ENCODE measurements around the gene DNAJC6.
"Not testable (repeated sequence)": the region's sequence is repeated elsewhere in the genome, so short reads cannot be mapped to it uniquely, and the experiment has no call there.

Gene DNAJC6

DNA sequence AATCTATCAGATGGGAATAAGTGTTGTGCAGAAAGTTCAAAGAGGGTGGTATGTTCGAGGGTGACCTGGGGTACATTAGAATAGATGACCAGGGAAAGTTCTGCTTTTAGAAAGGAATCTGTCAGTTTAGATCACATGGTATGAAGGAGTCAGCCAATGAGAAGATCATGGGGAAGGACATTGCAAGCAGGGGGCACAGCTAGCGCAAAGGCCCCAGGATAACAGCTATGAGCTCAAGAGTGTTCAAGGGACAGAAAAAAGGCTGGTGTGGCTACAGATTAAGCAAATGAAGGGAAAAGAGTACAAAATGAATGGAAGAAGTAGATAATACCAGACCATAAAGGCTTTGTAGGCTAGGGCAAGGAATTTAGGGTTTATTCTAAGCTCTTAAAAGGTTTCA is 119.7 kb downstream of the DNAJC6 start:
- DNase-seq (ENCODE audit: low read depth in 2 of 2): no peak

DNA sequence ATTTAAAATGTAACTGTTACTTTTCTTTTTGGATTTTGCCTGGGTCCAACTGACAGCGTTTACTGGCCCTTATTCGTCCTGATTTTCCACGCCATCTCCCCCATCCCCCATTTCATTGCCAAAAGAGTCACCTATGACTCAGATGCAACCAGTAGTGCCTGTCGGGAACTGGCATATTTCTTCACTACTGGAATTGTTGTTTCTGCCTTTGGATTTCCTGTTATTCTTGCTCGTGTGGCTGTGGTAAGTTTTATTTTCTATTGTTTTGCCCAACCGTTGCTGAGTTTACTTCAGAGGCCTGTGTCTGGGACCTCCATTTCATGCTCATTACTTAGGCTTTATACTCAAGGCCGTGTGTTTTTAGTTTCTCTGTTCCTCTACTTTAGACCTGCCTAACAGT is 120.5 kb downstream of the DNAJC6 start:
- no peak for DNase-seq (ENCODE audit: low read depth in 2 of 2)

- no peak for DNase-seq (ENCODE audit: low read depth in 2 of 2)
These were observed 121.9 kb downstream of the DNAJC6 start for GRCh38 chr1:65431111-65431705.

GRCh38 chr1:65432918-65433317 is 123.6 kb downstream of the DNAJC6 start:
- DNase-seq (ENCODE audit: low read depth in 2 of 2): no peak

DNA sequence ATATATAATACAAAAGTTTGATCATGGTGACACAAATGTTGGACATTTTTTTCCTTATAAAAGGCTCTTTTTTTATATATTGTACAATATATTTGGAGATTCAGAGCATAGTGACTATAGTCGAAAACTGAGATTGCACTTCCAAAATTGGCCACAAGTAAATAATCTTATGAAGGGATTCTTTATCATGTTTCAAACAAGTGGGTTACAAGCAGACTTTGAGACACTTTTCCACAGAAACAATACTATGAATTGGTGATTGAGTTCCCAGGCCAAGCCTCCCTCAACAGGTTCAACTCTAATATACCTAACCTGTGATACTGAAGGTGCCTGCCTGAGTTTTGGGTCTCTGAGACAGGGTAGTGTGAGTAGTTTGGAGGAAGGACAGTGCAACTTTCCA is 124.9 kb downstream of the DNAJC6 start:
- DNase-seq (ENCODE audit: low read depth in 2 of 2): no peak

- no peak for DNase-seq (ENCODE audit: low read depth in 2 of 2)
These were observed 125.4 kb downstream of the DNAJC6 start for GRCh38 chr1:65434760-65435159.

GRCh38 chr1:65435987-65436386 is 126.6 kb downstream of the DNAJC6 start:
- DNase-seq (ENCODE audit: low read depth in 2 of 2): no peak

DNA sequence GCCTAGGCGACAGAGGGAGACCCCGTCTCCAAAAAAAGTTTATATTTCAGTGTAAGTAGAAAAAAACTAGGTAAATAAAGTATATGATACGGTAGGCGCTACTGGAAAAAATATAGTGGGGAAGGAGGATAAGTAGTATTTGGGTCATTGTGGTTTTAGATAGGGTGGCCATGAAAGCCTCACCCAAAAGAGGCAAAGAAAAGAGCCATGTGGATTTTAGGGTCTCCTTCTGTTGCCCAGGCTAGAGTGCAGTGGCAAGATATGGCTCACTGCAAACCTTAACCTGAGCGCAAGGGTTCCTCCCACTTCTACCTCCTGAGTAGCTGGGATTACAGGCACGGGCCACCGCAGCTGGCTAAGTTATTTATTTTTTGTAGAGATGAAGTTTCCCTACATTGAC is 128.3 kb downstream of the DNAJC6 start:
- no peak for DNase-seq (ENCODE audit: low read depth in 2 of 2)

- DNase-seq (ENCODE audit: low read depth in 2 of 2): no peak
These were observed 131.1 kb downstream of the DNAJC6 start for GRCh38 chr1:65440322-65440900.

GRCh38 chr1:65440915-65441314 is 131.6 kb downstream of the DNAJC6 start:
- no peak for DNase-seq (ENCODE audit: low read depth in 2 of 2)

- DNase-seq (ENCODE audit: low read depth in 2 of 2): no peak
These were observed 132.1 kb downstream of the DNAJC6 start for GRCh38 chr1:65441464-65441863.

DNA sequence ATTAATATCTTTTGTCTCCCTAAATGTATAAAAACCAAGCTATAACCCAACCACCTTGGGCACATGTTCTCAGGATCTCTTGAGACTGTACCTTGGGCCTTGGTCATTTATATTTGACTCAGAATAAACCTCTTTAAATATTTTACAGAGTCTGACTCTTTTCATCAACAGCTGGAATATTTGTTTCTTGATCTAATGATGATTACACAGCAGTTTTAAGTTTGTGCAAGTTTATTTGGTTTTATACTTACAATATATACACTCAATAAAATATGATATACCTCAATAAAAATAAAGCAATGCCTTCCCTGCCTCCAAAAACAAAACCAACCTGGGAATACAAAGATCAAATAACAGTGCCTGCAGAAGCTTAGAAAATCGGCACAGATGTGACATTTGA is 133.1 kb downstream of the DNAJC6 start:
- no peak for DNase-seq (ENCODE audit: low read depth in 2 of 2)

DNA sequence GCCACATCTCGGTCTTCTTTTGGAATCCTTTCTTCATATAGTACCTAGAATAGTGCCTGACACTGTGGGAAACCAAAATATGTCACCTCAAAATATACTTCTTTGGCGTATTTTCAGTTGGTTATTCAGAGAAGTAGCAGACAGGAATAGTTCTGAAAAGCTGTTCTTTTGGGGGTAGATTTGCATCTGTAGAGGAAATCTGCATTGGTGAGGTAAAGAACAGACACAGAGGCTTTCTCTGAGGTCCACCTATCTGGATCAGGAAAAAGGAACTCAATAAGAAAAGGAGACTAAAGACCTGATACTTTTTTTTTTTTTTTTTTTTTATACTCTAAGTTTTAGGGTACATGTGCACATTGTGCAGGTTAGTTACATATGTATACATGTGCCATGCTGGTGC is 134.3 kb downstream of the DNAJC6 start:
- no peak for DNase-seq (ENCODE audit: low read depth in 2 of 2)

DNA sequence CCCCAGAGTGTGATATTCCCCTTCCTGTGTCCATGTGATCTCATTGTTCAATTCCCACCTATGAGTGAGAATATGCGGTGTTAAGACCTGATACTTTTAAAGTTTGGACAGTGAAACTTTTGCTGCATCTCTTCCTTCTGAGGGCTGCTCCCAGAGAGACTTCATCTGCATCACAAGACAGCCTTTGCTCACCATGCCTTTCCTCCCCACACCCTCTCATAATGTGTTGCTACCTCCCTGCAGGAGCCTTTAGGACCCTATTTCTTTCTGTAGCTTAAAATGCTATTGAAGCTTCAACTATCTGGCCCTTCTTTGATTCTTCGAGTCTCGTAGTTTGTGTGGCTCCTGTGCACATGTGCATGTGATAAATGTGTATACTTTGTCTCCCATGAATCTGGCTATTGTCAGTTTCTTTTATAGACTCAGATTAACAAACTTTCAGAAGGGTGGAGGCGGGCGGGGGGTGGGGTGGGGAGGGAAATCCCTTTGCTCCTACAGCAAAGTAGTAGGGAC is 134.8 kb downstream of the DNAJC6 start:
- DNase-seq (ENCODE audit: low read depth in 2 of 2): no peak

- DNase-seq (ENCODE audit: low read depth in 2 of 2): no peak
These were observed 136.5 kb downstream of the DNAJC6 start for GRCh38 chr1:65445837-65446236.

DNA sequence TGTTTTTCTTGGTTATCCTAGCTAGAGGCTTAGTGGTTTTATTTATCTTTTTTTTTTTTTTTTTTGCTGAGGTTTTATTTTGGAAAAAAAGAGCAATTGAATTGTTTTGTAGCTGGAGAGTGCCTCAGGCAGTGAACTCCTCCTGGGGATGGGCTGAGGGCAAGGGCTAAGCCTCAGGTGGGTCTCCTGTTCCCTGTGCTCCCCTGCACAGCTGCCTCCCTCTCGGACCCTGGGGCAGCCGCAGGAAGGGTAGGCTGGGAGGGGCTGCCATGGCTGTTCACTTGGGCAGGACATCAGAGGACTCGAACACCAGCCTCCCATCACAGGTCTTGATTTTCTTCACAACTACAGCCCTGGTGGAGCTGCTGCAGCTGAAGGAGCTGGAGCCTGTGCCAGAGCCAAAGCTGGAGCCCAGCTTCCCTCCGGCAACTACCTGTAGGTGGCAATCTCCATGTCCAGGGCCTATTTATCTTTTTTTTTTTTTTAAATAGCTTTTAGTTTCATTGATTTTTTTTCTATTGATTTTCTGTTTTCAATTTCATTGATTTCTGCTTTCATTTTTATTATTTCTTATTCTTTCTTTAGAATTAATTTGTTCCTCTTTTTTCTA is 140.0 kb downstream of the DNAJC6 start:
- no peak for DNase-seq (ENCODE audit: low read depth in 2 of 2)

- DNase-seq (ENCODE audit: low read depth in 2 of 2): not testable (repeated sequence)
These were observed 146.3 kb downstream of the DNAJC6 start for GRCh38 chr1:65455678-65456077.

- no peak for DNase-seq (ENCODE audit: low read depth in 2 of 2)
These were observed 147.1 kb downstream of the DNAJC6 start for GRCh38 chr1:65456481-65456880.

- no peak for DNase-seq (ENCODE audit: low read depth in 2 of 2)
These were observed 148.5 kb downstream of the DNAJC6 start for GRCh38 chr1:65457868-65458267.

DNA sequence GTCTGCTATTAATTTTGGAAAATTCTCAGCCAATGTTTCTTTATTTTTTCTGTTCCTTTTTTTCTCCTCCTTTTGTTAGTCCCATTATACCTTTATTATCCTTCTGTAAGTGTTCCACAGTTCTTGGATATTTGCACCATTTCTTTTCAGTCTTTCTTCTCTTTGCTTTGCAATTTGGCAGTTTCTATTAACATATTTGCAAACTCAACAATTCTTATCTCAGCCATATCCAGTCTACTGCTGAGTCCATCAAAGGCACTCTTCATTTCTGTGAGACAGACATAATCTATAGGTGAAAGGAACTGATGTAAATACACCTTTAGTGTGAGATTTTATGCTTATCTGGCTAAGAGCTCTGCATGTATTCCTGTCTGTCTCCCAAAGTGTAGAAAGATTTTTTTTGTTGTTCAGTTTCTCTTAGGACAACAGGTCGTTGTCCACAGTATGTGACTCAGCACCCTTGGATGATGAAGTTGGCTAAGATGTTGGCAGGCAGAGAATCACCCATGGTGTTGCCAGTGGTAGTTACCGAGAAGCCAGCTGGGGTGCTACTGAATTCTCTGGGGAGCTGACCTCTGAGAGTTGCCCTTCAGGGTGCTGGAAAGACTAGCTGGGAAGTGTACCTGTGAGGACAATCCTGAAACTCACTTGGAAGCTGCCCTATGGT is 149.5 kb downstream of the DNAJC6 start:
- DNase-seq (ENCODE audit: low read depth in 2 of 2): no peak

GRCh38 chr1:65459397-65459768 is 150.0 kb downstream of the DNAJC6 start:
- no peak for DNase-seq (ENCODE audit: low read depth in 2 of 2)
